Measurements from ENCODE around the gene RNASE8. TPM values are rescaled to one million over a fixed set of nuclear protein-coding genes. Genes with fewer than 3 reads are reported as not detected.

Gene RNASE8
- total and polyA plus RNA-seq, 2 of the 8 experiments (the other 6 are each of a cell fraction or from before 2014, with no cell fraction given): not detected

DNA sequence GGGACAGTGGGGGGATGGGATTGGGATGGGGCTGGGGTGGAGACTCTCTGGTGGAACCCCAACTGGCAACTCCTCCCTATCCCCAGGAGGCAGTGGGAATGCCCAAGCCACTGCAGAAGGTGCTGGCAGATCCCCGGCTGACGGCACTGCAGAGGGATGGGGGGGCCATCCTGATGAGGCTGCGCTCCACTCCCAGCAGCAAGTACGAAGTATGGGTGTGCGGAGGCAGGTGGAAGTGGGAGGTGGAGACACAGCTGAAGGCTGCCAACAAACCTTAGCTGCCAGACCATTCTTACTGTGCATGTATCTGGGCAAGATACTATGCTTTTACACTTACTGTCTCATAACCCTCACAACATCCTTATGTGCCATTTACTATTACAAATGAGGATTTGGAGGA, 20.7 kb downstream of the RNASE8 start:
- Histone ChIP-seq H3K79me2 (ENCODE audit: control insufficient read depth in 1 of 2, insufficient read depth in 2 of 2, low read length in 2 of 2) (no peaks in the 10 kb centered on the region), H3K27me3 (replicated peaks in 1 of 4; ENCODE audit: control insufficient read depth in 3 of 4, extremely low read depth in 1 of 4, insufficient read depth in 3 of 4, low read length in 3 of 4) (no peaks in the 10 kb centered on the region), H3K56ac (replicated peaks; ENCODE audit: insufficient read length, low read depth, low read length) (no peak overlapping the region), H2BK20ac (ENCODE audit: low read length) (no peak overlapping the region), H2AFZ (ENCODE audit: low read length) (no peak overlapping the region), H3K4ac (replicated peaks; ENCODE audit: insufficient read length, low read depth, low read length) (no peak overlapping the region), H4K8ac (ENCODE audit: extremely low read depth, insufficient read depth, low read length) (no peak overlapping the region), H3K4me2 (ENCODE audit: insufficient read depth in 1 of 2, low read depth in 2 of 2, low read length in 2 of 2) (no peak overlapping the region), H3K27ac (ENCODE audit: low read depth, low read length) (no peak overlapping the region), H2AK5ac (ENCODE audit: low read depth, low read length) (no peak overlapping the region), H3K23me2 (ENCODE audit: low read depth, low read length) (peaks cover under 1% of the 10 kb centered on the region; the same call in 1 of the 2 replicates), H3K4me1 (replicated peaks in 1 of 4; ENCODE audit: control insufficient read depth in 3 of 4, insufficient read depth in 4 of 4, low read length in 3 of 4) (no peaks in the 10 kb centered on the region), H2BK15ac (ENCODE audit: low read length) (no peak overlapping the region), H3K18ac (ENCODE audit: extremely low read depth, low read length) (no peak overlapping the region), H3K79me1 (ENCODE audit: low read depth, low read length) (peaks cover 2% of the 10 kb centered on the region), H3K36me3 (ENCODE audit: control insufficient read depth in 2 of 4, insufficient read depth in 4 of 4, low read length in 3 of 4) (peaks cover 47 to 90% (median 72%) of the 10 kb centered on the region in 4 experiments), H3K9me3 (ENCODE audit: insufficient read depth in 2 of 2, low read depth in 1 of 2, low read length in 1 of 2) (no peaks in the 10 kb centered on the region), H4K20me1 (replicated peaks in 1 of 2; ENCODE audit: control insufficient read depth in 1 of 2, insufficient read depth in 2 of 2, low read length in 2 of 2) (peaks cover 2 to 9% of the 10 kb centered on the region in 2 experiments), H3K23ac (ENCODE audit: insufficient read length) (no peak overlapping the region), H3K9ac (replicated peaks in 1 of 4; ENCODE audit: extremely low read depth in 1 of 4, low read depth in 3 of 4, low read length in 3 of 4) (no peak overlapping the region), H4K91ac (replicated peaks; ENCODE audit: insufficient read length, low read length) (no peak overlapping the region), H3K4me3 (ENCODE audit: extremely low read depth in 1 of 4, insufficient read depth in 2 of 4, low read depth in 3 of 4, low read length in 4 of 4) (no peak overlapping the region), H2BK12ac (ENCODE audit: low read depth, low read length) (no peak overlapping the region), H2BK120ac (replicated peaks; ENCODE audit: low read depth, low read length) (no peak overlapping the region), H3K14ac (ENCODE audit: insufficient read length) (no peak overlapping the region), H2BK5ac (ENCODE audit: low read depth, low read length) (no peak overlapping the region), H4K5ac (ENCODE audit: insufficient read length, low read depth, low read length) (no peak overlapping the region)
- ChIA-PET CTCF (ENCODE audit: partially characterized antibody) (interaction anchor here (1.0 to 8.6 kb wide), 5 partner anchors 11 to 38 kb away, joined by 6 to 72 read pairs (median 25); no protein-coding TSS in a partner anchor), POLR2A (ENCODE audit: partially characterized antibody) (interaction anchor here (1.3 to 12.4 kb wide), 3 partner anchors 7 to 31 kb away, joined by 3 to 245 read pairs (median 11); no protein-coding TSS in a partner anchor)
- DNase-seq (ENCODE audit: low read depth in 1 of 2, low spot score in 2 of 2) (no peak), FAIRE-seq (no peak)
- peak; percentile 37; the same call in 1 of the 2 replicates for TF ChIP-seq POLR2AphosphoS5 (IDR thresholded peaks at IDR 0.05; ENCODE audit: low read depth, low read length)
- no peak for TF ChIP-seq YY1 (IDR thresholded peaks at IDR 0.05; ENCODE audit: low read depth, low read length)
- 93% methylated on average over 5 of the region's 5 CpGs; no CpG with 5 or more reads in 1 of the 2 experiments for WGBS, 2 experiments (ENCODE audit: extremely low coverage in 1 of 2, insufficient coverage in 1 of 2, insufficient read length in 1 of 2, insufficient replicate concordance in 2 of 2, low coverage in 1 of 2, low lambda C conversion rate in 2 of 2, missing lambda C conversion rate in 1 of 2)
